Gastroesophageal sphincter (tissue), 3 donors: ENCODE data around the gene TMPRSS3.

ENCODE experiments used
- EP300 ChIP-seq: sonication (generic); formaldehyde crosslinking; IDR thresholded peaks from one replicate; pipeline ENCODE4 v1.6.1; 2017; ENCODE audit warnings: antibody characterized with exemption, mild to moderate bottlenecking
- POLR2A ChIP-seq, 2 donors: fragments of 450-650 bp; IDR thresholded peaks; one replicate each; pipeline ENCODE4 v1.6.1; 2017; ENCODE audit warnings: antibody characterized with exemption in 2 of 2, mild to moderate bottlenecking in 2 of 2, moderate library complexity in 1 of 2
- POLR2AphosphoS5 ChIP-seq: sonication (generic); formaldehyde crosslinking; IDR thresholded peaks from one replicate; pipeline ENCODE4 v1.6.1; 2017; ENCODE audit warnings: antibody characterized with exemption
- TF ChIP-seq, protein P1 (sequence below), 4 experiments: fragments of 200-600 bp in 2 of 4; fragments of 450-650 bp in 2 of 4; sonication (generic) in 1 of 4; IDR thresholded peaks; one replicate each; pipeline ENCODE4 v1.5.1; 2017 to 2019; ENCODE audit warnings: antibody characterized with exemption in 4 of 4, mild to moderate bottlenecking in 2 of 4, moderate library complexity in 2 of 4

DNA sequence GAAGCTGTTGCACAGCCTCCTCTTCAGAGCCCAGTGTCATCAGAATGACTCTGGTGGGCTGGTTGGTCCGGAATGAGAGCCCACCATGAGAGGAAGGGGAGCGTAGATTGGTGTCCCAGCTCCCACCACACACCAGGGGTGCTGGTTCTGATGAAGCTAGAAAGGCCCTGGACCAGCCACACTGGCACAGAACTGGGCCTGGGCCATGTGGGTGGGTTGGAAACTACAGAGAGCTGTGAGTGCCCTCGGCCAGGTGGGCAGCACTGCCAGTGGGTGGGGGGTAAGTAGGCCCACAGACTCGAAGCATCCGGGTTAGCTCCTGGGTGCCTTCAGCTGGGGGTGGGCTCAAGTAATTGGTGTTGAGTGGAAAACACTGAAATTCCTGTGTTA lies 17.9 kb downstream of the TMPRSS3 start:
- TF ChIP-seq, protein P1, sequence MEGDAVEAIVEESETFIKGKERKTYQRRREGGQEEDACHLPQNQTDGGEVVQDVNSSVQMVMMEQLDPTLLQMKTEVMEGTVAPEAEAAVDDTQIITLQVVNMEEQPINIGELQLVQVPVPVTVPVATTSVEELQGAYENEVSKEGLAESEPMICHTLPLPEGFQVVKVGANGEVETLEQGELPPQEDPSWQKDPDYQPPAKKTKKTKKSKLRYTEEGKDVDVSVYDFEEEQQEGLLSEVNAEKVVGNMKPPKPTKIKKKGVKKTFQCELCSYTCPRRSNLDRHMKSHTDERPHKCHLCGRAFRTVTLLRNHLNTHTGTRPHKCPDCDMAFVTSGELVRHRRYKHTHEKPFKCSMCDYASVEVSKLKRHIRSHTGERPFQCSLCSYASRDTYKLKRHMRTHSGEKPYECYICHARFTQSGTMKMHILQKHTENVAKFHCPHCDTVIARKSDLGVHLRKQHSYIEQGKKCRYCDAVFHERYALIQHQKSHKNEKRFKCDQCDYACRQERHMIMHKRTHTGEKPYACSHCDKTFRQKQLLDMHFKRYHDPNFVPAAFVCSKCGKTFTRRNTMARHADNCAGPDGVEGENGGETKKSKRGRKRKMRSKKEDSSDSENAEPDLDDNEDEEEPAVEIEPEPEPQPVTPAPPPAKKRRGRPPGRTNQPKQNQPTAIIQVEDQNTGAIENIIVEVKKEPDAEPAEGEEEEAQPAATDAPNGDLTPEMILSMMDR (IDR thresholded peaks at IDR 0.05) = no peak
- TF ChIP-seq POLR2A (IDR thresholded peaks at IDR 0.05) (no peak), EP300 (no peak), POLR2AphosphoS5 (no peak)
